Metanephros (tissue), 2 donors: ENCODE results near the gene EXOC1L. TPM values are rescaled to one million over a fixed set of nuclear protein-coding genes. Genes with fewer than 3 reads are reported as not detected.

Experiments
- small RNA-seq: library from RNA; depleted of rRNA; stranded (forward); fragments of <200 nt; gene quantifications from one replicate; pipeline ENCODE3, GENCODE V24; 2014; ENCODE audit warnings: low replicate concordance
- total RNA-seq: library from RNA; depleted of rRNA; stranded (reverse); fragments of >200 nt; gene quantifications from one replicate; pipeline ENCODE4 v1.2.3, GENCODE V29; 2014

The EXOC1L gene
- not detected for total RNA-seq

GRCh38 chr4:55819634-55820033, at the start of gene EXOC1L:
Gene EXOC1L, plus strand, starts transcription at chr4:55819790. Its CDS starts 237 bp downstream, at chr4:55820027.

DNA sequence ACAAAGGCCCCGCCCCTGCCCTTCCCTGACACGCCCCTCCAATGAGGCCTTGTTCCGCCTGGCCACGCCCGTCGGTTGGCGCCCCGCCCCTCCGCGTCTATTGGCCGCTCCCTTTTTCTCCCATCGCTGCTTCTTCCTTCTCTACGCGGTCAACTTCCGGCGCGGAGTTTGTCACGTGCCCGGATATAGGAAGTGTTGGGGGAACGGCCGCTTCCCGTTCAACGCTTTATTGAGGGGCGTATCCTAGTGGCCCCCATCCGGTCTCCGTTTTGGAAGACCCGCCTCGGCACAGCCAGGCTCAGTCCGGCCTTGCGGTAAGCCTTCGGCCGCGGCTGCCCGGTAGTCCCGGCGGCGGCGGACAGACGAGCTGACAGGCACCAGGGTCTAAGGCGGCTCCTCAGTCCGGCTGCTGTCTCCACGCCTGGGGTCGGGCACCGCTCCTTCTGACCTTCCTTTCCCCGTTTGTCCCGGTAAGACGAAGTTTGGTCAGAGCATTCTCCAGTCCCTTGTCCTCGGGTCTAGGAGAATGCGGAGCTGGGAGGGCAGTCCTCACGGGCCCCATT, 34.0 kb downstream of the EXOC1L start, which contains the start of gene EXOC1:
EXOC1 (plus strand) TSS at position 165 of the 563 bp plus-strand sequence. CDS start 4,676 bp downstream, outside the sequence.

Small RNA genes lying within 50 kb of the gene (small RNA-seq; reads per million reads assigned to genes)
- not detected for gene RNU6-276P
- not detected for gene RNU6-652P

Other genes starting within 250 kb of the EXOC1L start
- gene PDCL2, start 227.5 kb upstream of the EXOC1L start, total RNA-seq = not detected
- 5.1 TPM for gene NMU, start 183.5 kb upstream of the EXOC1L start, total RNA-seq
- gene EXOC1, start 33.9 kb downstream of the EXOC1L start, total RNA-seq = 41.5 TPM
- gene CEP135, start 129.2 kb downstream of the EXOC1L start, total RNA-seq = 13.1 TPM